ENCODE data around the gene ZNF202.
"Not testable (repeated sequence)": the region's sequence is repeated elsewhere in the genome, so short reads cannot be mapped to it uniquely, and the experiment has no call there.

ZNF202 gene

GRCh38 chr11:123755344-123755743, 13.9 kb upstream of the ZNF202 start:
- no peak overlapping the region for H3K4me3 ChIP-seq (ENCODE audit: control insufficient read depth in 1 of 7, extremely low read depth in 1 of 7, insufficient read depth in 4 of 7, low read depth in 2 of 7, low read length in 6 of 7)
- H3K9me3 ChIP-seq (ENCODE audit: control extremely low read depth in 1 of 5, control insufficient read depth in 4 of 5, insufficient read depth in 2 of 5, low read depth in 1 of 5, low read length in 4 of 5) = no peaks in the 10 kb centered on the region
- no peak for DNase-seq
- no peak overlapping the region for H3K27ac ChIP-seq (ENCODE audit: insufficient read depth in 1 of 2, low read depth in 1 of 2, low read length in 2 of 2, poor library complexity in 1 of 2, severe bottlenecking in 2 of 2)
- CTCF ChIA-PET = no interaction called here
- H3K27me3 ChIP-seq (replicated peaks in 2 of 5; ENCODE audit: control insufficient read depth in 4 of 5, insufficient read depth in 5 of 5, low read length in 4 of 5) = no peaks in the 10 kb centered on the region
- H3K36me3 ChIP-seq (ENCODE audit: control insufficient read depth in 4 of 4, insufficient read depth in 4 of 4, low read length in 3 of 4) = no peaks in the 10 kb centered on the region
- POLR2A ChIA-PET = no interaction called here
- H3K4me1 ChIP-seq (ENCODE audit: control extremely low read depth in 1 of 4, control insufficient read depth in 4 of 4, insufficient read depth in 4 of 4, low read length in 3 of 4) = no peaks in the 10 kb centered on the region

DNA sequence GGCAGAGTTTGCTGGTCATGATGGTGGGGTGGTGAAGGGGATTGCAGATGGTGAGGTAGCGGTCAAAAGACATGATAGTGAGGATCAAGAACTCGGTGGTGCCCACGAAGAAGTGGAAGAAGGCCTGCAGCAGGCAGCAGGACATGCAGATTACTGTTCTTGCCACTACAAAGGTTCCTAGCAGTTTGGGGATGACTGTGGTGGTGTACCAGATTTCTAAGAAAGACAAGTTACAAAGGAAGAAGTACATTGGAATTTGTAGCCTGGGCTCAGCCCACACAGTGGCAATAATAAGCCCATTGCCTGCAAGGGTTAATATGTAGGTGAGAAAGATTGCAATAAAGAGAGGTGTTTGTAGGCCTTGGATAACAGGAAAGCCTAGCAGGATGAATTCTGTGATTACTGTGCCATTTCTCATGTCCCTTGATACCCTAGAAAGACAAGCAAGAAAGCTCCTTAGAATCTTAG, 12.7 kb upstream of the ZNF202 start, which contains the start of gene OR6X1:
Gene OR6X1, minus strand, starts transcription at position 418 of the 468 bp plus-strand sequence. Its CDS starts 0 bp downstream, at position 418.
- DNase-seq = no peak
- POLR2A ChIA-PET = no interaction called here

GRCh38 chr11:123753110-123753509, 11.7 kb upstream of the ZNF202 start:
- Histone ChIP-seq H3K27ac (ENCODE audit: insufficient read depth in 1 of 2, low read depth in 1 of 2, low read length in 2 of 2, poor library complexity in 1 of 2, severe bottlenecking in 2 of 2) (no peak overlapping the region), H3K27me3 (replicated peaks in 2 of 5; ENCODE audit: control insufficient read depth in 4 of 5, insufficient read depth in 5 of 5, low read length in 4 of 5) (no peaks in the 10 kb centered on the region), H3K9me3 (ENCODE audit: control extremely low read depth in 1 of 5, control insufficient read depth in 4 of 5, insufficient read depth in 2 of 5, low read depth in 1 of 5, low read length in 4 of 5) (peaks cover 0 to 6% (median 0%) of the 10 kb centered on the region in 5 experiments), H3K36me3 (ENCODE audit: control insufficient read depth in 4 of 4, insufficient read depth in 4 of 4, low read length in 3 of 4) (no peaks in the 10 kb centered on the region), H3K4me1 (ENCODE audit: control extremely low read depth in 1 of 4, control insufficient read depth in 4 of 4, insufficient read depth in 4 of 4, low read length in 3 of 4) (no peaks in the 10 kb centered on the region), H3K4me3 (ENCODE audit: control insufficient read depth in 1 of 7, extremely low read depth in 1 of 7, insufficient read depth in 4 of 7, low read depth in 2 of 7, low read length in 6 of 7) (no peak overlapping the region)
- ChIA-PET CTCF (no interaction called here), POLR2A (no interaction called here)
- no peak for DNase-seq

More for the DNA sequence above, 12.7 kb upstream of the ZNF202 start, which contains the start of gene OR6X1:
- Histone ChIP-seq H3K27ac (ENCODE audit: insufficient read depth in 1 of 2, low read depth in 1 of 2, low read length in 2 of 2, poor library complexity in 1 of 2, severe bottlenecking in 2 of 2) (no peak within 1 kb of the TSS), H3K4me1 (ENCODE audit: control extremely low read depth in 1 of 4, control insufficient read depth in 4 of 4, insufficient read depth in 4 of 4, low read length in 3 of 4) (no peaks in the 10 kb centered on the region), H3K27me3 (replicated peaks in 2 of 5; ENCODE audit: control insufficient read depth in 4 of 5, insufficient read depth in 5 of 5, low read length in 4 of 5) (no peaks in the 10 kb centered on the region), H3K36me3 (ENCODE audit: control insufficient read depth in 4 of 4, insufficient read depth in 4 of 4, low read length in 3 of 4) (no peaks in the 10 kb centered on the region), H3K9me3 (ENCODE audit: control extremely low read depth in 1 of 5, control insufficient read depth in 4 of 5, insufficient read depth in 2 of 5, low read depth in 1 of 5, low read length in 4 of 5) (peaks cover 0 to 1% (median 0%) of the 10 kb centered on the region in 5 experiments), H3K4me3 (ENCODE audit: control insufficient read depth in 1 of 7, extremely low read depth in 1 of 7, insufficient read depth in 4 of 7, low read depth in 2 of 7, low read length in 6 of 7) (no peak within 1 kb of the TSS)
- WGBS (ENCODE audit: insufficient coverage) = 95% methylated on average over 3 of the region's 3 CpGs
- CTCF ChIA-PET = no interaction called here

DNA sequence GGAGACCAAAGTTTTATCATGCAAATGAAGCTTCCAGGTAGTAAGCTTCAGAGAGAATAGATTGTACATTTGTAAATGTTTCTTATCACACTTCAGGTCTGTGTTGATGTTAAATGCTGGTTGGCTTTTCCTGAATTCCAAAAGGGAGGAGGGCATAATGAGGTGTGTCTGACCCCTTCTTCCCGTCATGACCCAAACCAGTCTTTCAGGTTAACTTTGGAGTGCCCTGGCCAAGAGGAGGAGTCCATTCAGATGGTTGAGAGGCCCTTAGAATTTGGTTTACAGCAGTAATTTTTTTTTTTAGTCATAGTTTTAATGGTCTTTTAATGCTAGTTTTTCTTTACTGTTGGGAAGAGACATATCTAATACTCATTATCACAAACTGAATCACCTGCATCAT, 10.3 kb upstream of the ZNF202 start:
- 100% methylated on average over 1 of the region's 1 CpG for WGBS (ENCODE audit: insufficient coverage)
- Histone ChIP-seq H3K4me3 (ENCODE audit: control insufficient read depth in 1 of 7, extremely low read depth in 1 of 7, insufficient read depth in 4 of 7, low read depth in 2 of 7, low read length in 6 of 7) (no peak overlapping the region), H3K27ac (ENCODE audit: insufficient read depth in 1 of 2, low read depth in 1 of 2, low read length in 2 of 2, poor library complexity in 1 of 2, severe bottlenecking in 2 of 2) (no peak overlapping the region), H3K4me1 (ENCODE audit: control extremely low read depth in 1 of 4, control insufficient read depth in 4 of 4, insufficient read depth in 4 of 4, low read length in 3 of 4) (no peaks in the 10 kb centered on the region), H3K36me3 (ENCODE audit: control insufficient read depth in 4 of 4, insufficient read depth in 4 of 4, low read length in 3 of 4) (no peaks in the 10 kb centered on the region), H3K27me3 (replicated peaks in 2 of 5; ENCODE audit: control insufficient read depth in 4 of 5, insufficient read depth in 5 of 5, low read length in 4 of 5) (no peaks in the 10 kb centered on the region), H3K9me3 (ENCODE audit: control extremely low read depth in 1 of 5, control insufficient read depth in 4 of 5, insufficient read depth in 2 of 5, low read depth in 1 of 5, low read length in 4 of 5) (peaks cover 0 to 6% (median 0%) of the 10 kb centered on the region in 5 experiments)
- no peak for DNase-seq
- ChIA-PET POLR2A (no interaction called here), CTCF (no interaction called here)

DNA sequence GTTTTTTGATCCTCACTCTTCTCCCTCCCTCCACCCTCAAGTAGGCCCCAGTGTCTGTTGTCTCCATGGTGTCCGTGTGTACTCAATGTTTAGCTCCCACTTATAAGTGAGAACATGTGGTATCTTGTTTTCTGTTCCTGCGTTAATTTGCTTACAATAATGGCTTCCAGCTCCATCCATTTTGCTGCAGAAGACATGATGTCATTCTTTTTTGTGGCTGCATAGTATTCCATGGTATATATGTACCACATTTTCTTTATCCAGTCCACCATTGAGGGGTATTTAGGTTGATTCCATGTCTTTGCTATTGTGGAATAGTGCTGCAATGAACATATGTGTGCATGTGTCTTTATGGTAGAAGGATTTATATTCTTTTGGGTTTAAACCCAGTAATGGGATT, 6.9 kb upstream of the ZNF202 start:
- POLR2A ChIA-PET; H3K27ac ChIP-seq (ENCODE audit: insufficient read depth in 1 of 2, low read depth in 1 of 2, low read length in 2 of 2, poor library complexity in 1 of 2, severe bottlenecking in 2 of 2); H3K36me3 ChIP-seq (ENCODE audit: control insufficient read depth in 4 of 4, insufficient read depth in 4 of 4, low read length in 3 of 4); H3K9me3 ChIP-seq (ENCODE audit: control extremely low read depth in 1 of 5, control insufficient read depth in 4 of 5, insufficient read depth in 2 of 5, low read depth in 1 of 5, low read length in 4 of 5); CTCF ChIA-PET; H3K4me3 ChIP-seq (ENCODE audit: control insufficient read depth in 1 of 7, extremely low read depth in 1 of 7, insufficient read depth in 4 of 7, low read depth in 2 of 7, low read length in 6 of 7); H3K27me3 ChIP-seq (replicated peaks in 2 of 5; ENCODE audit: control insufficient read depth in 4 of 5, insufficient read depth in 5 of 5, low read length in 4 of 5); DNase-seq; H3K4me1 ChIP-seq (ENCODE audit: control extremely low read depth in 1 of 4, control insufficient read depth in 4 of 4, insufficient read depth in 4 of 4, low read length in 3 of 4): not testable (repeated sequence)
- WGBS (ENCODE audit: insufficient coverage) = no CpG with 5 or more reads among the region's 2 CpGs

GRCh38 chr11:123745764-123746451, 4.4 kb upstream of the ZNF202 start:
- CTCF ChIA-PET = interaction anchor here (0.6 kb wide), 1 partner anchor 175 kb away, joined by 4 read pairs; no protein-coding TSS in a partner anchor

GRCh38 chr11:123742724-123743120, 1.3 kb upstream of the ZNF202 start:
- CTCF ChIA-PET = no interaction called here
- H3K27me3 ChIP-seq (replicated peaks in 2 of 5; ENCODE audit: control insufficient read depth in 4 of 5, insufficient read depth in 5 of 5, low read length in 4 of 5) = no peaks in the 10 kb centered on the region
- H3K27ac ChIP-seq (ENCODE audit: insufficient read depth in 1 of 2, low read depth in 1 of 2, low read length in 2 of 2, poor library complexity in 1 of 2, severe bottlenecking in 2 of 2) = no peak overlapping the region
- H3K4me3 ChIP-seq (ENCODE audit: control insufficient read depth in 1 of 7, extremely low read depth in 1 of 7, insufficient read depth in 4 of 7, low read depth in 2 of 7, low read length in 6 of 7) = peak overlapping the region in 2 of 7 experiments; percentile 91 to 95
- POLR2A ChIA-PET = no interaction called here
- H3K4me1 ChIP-seq (ENCODE audit: control extremely low read depth in 1 of 4, control insufficient read depth in 4 of 4, insufficient read depth in 4 of 4, low read length in 3 of 4) = peaks cover 2 to 19% (median 17%) of the 10 kb centered on the region in 4 experiments
- no peak for DNase-seq
- peaks cover 5 to 16% (median 10%) of the 10 kb centered on the region in 4 experiments for H3K36me3 ChIP-seq (ENCODE audit: control insufficient read depth in 4 of 4, insufficient read depth in 4 of 4, low read length in 3 of 4)
- WGBS (ENCODE audit: insufficient coverage) = 40% methylated on average over 1 of the region's 3 CpGs
- peaks cover 0 to 2% (median 0%) of the 10 kb centered on the region in 5 experiments for H3K9me3 ChIP-seq (ENCODE audit: control extremely low read depth in 1 of 5, control insufficient read depth in 4 of 5, insufficient read depth in 2 of 5, low read depth in 1 of 5, low read length in 4 of 5)

More at GRCh38 chr11:123745764-123746451, 4.4 kb upstream of the ZNF202 start:
- WGBS (ENCODE audit: insufficient coverage) = 83% methylated on average over 1 of the region's 2 CpGs
- Histone ChIP-seq H3K36me3 (ENCODE audit: control insufficient read depth in 4 of 4, insufficient read depth in 4 of 4, low read length in 3 of 4) (no peaks in the 10 kb centered on the region), H3K4me1 (ENCODE audit: control extremely low read depth in 1 of 4, control insufficient read depth in 4 of 4, insufficient read depth in 4 of 4, low read length in 3 of 4) (peaks cover 0 to 9% (median 6%) of the 10 kb centered on the region in 4 experiments), H3K9me3 (ENCODE audit: control extremely low read depth in 1 of 5, control insufficient read depth in 4 of 5, insufficient read depth in 2 of 5, low read depth in 1 of 5, low read length in 4 of 5) (peaks cover 0 to 6% (median 0%) of the 10 kb centered on the region in 5 experiments), H3K27me3 (replicated peaks in 2 of 5; ENCODE audit: control insufficient read depth in 4 of 5, insufficient read depth in 5 of 5, low read length in 4 of 5) (no peaks in the 10 kb centered on the region), H3K4me3 (ENCODE audit: control insufficient read depth in 1 of 7, extremely low read depth in 1 of 7, insufficient read depth in 4 of 7, low read depth in 2 of 7, low read length in 6 of 7) (no peak overlapping the region), H3K27ac (ENCODE audit: insufficient read depth in 1 of 2, low read depth in 1 of 2, low read length in 2 of 2, poor library complexity in 1 of 2, severe bottlenecking in 2 of 2) (no peak overlapping the region)
- POLR2A ChIA-PET = no interaction called here
- DNase-seq = no peak
